Stimulated activated CD4-positive, alpha-beta T cell treated with anti-CD3 and anti-CD28 coated beads, Interleukin-4, amount 100 ng/mL, for 48 hours (primary cell): Measurements from ENCODE around the gene ANKMY1.
"Not testable (repeated sequence)": the region's sequence is repeated elsewhere in the genome, so short reads cannot be mapped to it uniquely, and the experiment has no call there.

Source experiments
- DNase-seq, 2 donors: peaks; one replicate each; pipeline ENCODE4 v3.0.0-alpha.2; 2020; ENCODE audit warnings: low read depth in 2 of 2

The ANKMY1 gene

GRCh38 chr2:240521885-240522284 is 35.9 kb downstream of the ANKMY1 start:
- not testable (repeated sequence) for DNase-seq

GRCh38 chr2:240520974-240521350 is 36.8 kb downstream of the ANKMY1 start:
- DNase-seq = no peak

- no peak for DNase-seq
Observed at GRCh38 chr2:240520130-240520973, 37.4 kb downstream of the ANKMY1 start.

GRCh38 chr2:240519396-240520129 is 38.2 kb downstream of the ANKMY1 start:
- DNase-seq = no peak

GRCh38 chr2:240518981-240519380 is 38.8 kb downstream of the ANKMY1 start:
- DNase-seq = no peak

GRCh38 chr2:240517342-240517741 is 40.4 kb downstream of the ANKMY1 start:
- DNase-seq = no peak

- DNase-seq = no peak
Observed at GRCh38 chr2:240514631-240515030, 43.2 kb downstream of the ANKMY1 start.

- DNase-seq = peak; percentile 79 to 82
Observed at GRCh38 chr2:240513549-240514287, 44.1 kb downstream of the ANKMY1 start.

- no peak for DNase-seq
Observed at GRCh38 chr2:240512666-240513535, 44.9 kb downstream of the ANKMY1 start.

GRCh38 chr2:240512109-240512485 is 45.7 kb downstream of the ANKMY1 start:
- no peak for DNase-seq

GRCh38 chr2:240511351-240512108 is 46.3 kb downstream of the ANKMY1 start:
- DNase-seq = no peak

GRCh38 chr2:240510513-240511210 is 47.1 kb downstream of the ANKMY1 start:
- no peak for DNase-seq

GRCh38 chr2:240509667-240510512 is 47.9 kb downstream of the ANKMY1 start:
- DNase-seq = no peak

- DNase-seq = no peak
Observed at GRCh38 chr2:240508832-240509545, 48.8 kb downstream of the ANKMY1 start.

GRCh38 chr2:240507778-240508251 is 50.0 kb downstream of the ANKMY1 start:
- DNase-seq = no peak

- no peak for DNase-seq
Observed at GRCh38 chr2:240507060-240507777, 50.6 kb downstream of the ANKMY1 start.

- DNase-seq = no peak
Observed at GRCh38 chr2:240506406-240507059, 51.3 kb downstream of the ANKMY1 start.
